GM23338 (cell line): ENCODE measurements around the gene HEATR1.

Experiments
- CTCF ChIP-seq, 2 experiments: fragments of 200-600 bp in 1 of 2; sonication (generic) in 1 of 2; conservative IDR thresholded peaks; 2 replicates each; pipeline versions ENCODE4 v1.5.1 to v1.6.1; 2016 to 2017; ENCODE audit warnings: antibody characterized with exemption in 2 of 2, low read depth in 2 of 2, mild to moderate bottlenecking in 2 of 2, moderate library complexity in 1 of 2
- ETS1 ChIP-seq: IDR thresholded peaks from 2 replicates; pipeline ENCODE4 v1.6.1; 2016; ENCODE audit warnings: antibody characterized with exemption
- EZH2 ChIP-seq: fragments of 200-600 bp; sonication (generic); IDR thresholded peaks from one replicate; pipeline ENCODE4 v1.8.0; 2017; ENCODE audit warnings: antibody characterized with exemption, mild to moderate bottlenecking, low read depth; ENCODE audit not compliant: unreplicated experiment
- POLR2AphosphoS5 ChIP-seq: IDR thresholded peaks from 2 replicates; pipeline ENCODE4 v1.6.1; 2016; ENCODE audit warnings: antibody characterized with exemption, low read depth
- ZNF331 ChIP-seq: fragments of 250-450 bp; sonication (Bioruptor Pico); IDR thresholded peaks from 2 replicates; pipeline ENCODE4 v1.5.0; 2020; ENCODE audit warnings: low read depth, mild to moderate bottlenecking, moderate library complexity

GRCh38 chr1:236565530-236565929 is 38.8 kb downstream of the HEATR1 start:
- TF ChIP-seq CTCF (conservative IDR thresholded peaks at IDR 0.05; ENCODE audit: low read depth in 2 of 2) (no peak), EZH2 (no peak), ZNF331 (CRISPR knock-in tag) (no peak), ETS1 (no peak), POLR2AphosphoS5 (no peak)
